ENCODE results near the gene MTTP.
"Not testable (repeated sequence)": the region's sequence is repeated elsewhere in the genome, so short reads cannot be mapped to it uniquely, and the experiment has no call there.

MTTP gene

DNA sequence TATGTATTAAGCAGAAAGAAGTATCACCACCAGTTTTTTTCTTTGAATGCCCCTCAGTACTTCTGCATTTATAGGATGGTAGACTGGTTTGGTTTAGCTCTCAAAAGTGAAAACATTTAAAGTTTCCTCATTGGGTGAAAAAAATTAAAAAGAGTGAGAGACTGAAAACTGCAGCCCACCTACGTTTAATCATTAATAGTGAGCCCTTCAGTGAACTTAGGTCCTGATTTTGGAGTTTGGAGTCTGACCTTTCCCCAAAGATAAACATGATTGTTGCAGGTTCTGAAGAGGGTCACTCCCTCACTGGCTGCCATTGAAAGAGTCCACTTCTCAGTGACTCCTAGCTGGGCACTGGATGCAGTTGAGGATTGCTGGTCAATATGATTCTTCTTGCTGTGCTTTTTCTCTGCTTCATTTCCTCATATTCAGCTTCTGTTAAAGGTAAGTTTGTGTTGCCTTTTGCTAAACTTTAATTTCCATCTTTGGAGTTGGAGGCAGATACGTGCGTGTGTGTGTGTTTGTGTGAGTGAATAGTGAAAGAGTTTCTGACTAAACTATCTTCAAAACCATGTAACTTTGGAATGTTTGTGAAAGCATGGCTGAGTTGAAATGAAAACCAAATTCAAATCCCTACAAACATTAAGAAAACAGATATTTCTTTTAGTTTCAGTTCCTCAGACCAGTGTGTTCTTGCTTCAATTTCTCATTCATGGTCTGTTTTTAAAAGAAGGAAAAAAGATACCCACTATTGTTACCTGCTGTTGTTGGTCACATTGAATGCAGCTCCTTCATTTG lies at the start of gene MTTP:
MTTP (plus strand) TSS at position 295 of the 795 bp plus-strand sequence; CDS start at position 381, 86 bp downstream.
- Mint-ChIP-seq H3K4me3 (no peak within 1 kb of the TSS), H3K36me3 (ENCODE audit: low read depth) (no peaks in the 10 kb centered on the region), H3K9me3 (no peaks in the 10 kb centered on the region), H3K27me3 (peaks cover 34% of the 10 kb centered on the region), H3K27ac (no peak within 1 kb of the TSS), H3K4me1 (no peaks in the 10 kb centered on the region)
- ATAC-seq, result no peak
- no peak for DNase-seq

DNA sequence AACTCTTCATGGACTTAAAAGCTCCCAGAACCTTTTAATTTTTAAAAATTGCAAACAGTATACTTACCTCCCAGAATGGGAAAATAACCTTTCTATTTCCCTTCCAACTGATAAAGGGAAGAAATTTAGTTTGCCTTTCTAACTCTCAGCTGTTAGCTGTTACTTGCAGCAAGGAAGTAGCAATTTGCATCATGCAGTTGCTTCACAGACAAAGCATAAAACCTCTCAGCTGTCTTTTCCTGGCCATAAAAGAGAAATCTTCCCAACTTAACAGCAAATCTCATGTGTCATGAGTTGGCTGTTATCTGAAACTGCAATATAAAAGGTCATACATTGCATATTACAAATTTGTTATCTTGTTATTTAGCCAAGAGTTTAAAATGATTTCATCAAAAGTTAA lies 45.4 kb upstream of the MTTP start:
- no peak for ATAC-seq
- peaks cover 11% of the 10 kb centered on the region for H3K27me3 Mint-ChIP-seq
- no peak for DNase-seq

DNA sequence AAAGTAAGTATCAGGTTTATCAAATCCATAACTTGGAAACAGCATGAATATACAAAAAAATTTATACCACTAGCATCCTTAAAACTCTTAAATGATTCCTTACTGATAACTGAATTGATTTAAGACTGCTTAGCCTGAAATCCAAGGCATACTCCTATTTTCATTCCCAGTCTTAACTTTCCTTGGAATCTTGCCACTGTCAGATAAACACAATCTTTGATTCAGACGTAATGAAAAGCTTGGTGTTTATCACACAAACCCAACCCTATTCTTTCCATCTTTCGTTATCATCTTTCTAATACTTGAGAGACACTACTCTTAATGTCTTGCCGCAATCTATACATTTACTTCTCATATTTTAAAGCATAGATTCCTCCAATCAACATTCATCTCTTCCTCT lies 44.7 kb upstream of the MTTP start:
- ATAC-seq (no peak), DNase-seq (no peak)
- Mint-ChIP-seq H3K9me3 (no peaks in the 10 kb centered on the region), H3K27me3 (peaks cover 11% of the 10 kb centered on the region), H3K4me1 (no peaks in the 10 kb centered on the region), H3K36me3 (ENCODE audit: low read depth) (no peaks in the 10 kb centered on the region), H3K4me3 (no peak overlapping the region), H3K27ac (no peak overlapping the region)

More for the DNA sequence above, 45.4 kb upstream of the MTTP start:
- no peaks in the 10 kb centered on the region for H3K4me1 Mint-ChIP-seq
- H3K36me3 Mint-ChIP-seq (ENCODE audit: low read depth), result no peaks in the 10 kb centered on the region
- no peak overlapping the region for H3K27ac Mint-ChIP-seq
- H3K9me3 Mint-ChIP-seq, result no peaks in the 10 kb centered on the region
- no peak overlapping the region for H3K4me3 Mint-ChIP-seq

DNA sequence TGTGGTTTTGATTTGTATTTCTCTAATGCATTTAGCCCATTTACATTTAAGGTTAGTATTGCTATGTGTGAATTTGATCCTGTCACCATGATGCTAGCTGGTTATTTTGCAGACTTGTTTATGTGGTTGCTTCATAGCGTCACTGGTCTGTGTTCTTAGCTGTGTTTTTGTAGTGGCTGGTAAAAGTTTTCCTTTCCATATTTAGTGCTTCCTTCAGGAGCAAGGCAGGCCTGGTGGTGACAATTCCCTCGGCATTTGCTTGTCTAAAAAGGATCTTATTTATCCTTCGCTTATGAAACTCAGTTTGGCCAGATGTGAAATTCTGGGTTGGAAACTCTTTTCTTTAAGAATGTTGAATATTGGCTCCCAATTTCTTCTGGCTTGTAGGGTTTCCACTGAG lies 39.9 kb upstream of the MTTP start:
- not testable (repeated sequence) for H3K4me3 Mint-ChIP-seq; H3K27ac Mint-ChIP-seq; H3K36me3 Mint-ChIP-seq (ENCODE audit: low read depth); DNase-seq; ATAC-seq; H3K4me1 Mint-ChIP-seq; H3K9me3 Mint-ChIP-seq
- H3K27me3 Mint-ChIP-seq, result peaks cover 11% of the 10 kb centered on the region

DNA sequence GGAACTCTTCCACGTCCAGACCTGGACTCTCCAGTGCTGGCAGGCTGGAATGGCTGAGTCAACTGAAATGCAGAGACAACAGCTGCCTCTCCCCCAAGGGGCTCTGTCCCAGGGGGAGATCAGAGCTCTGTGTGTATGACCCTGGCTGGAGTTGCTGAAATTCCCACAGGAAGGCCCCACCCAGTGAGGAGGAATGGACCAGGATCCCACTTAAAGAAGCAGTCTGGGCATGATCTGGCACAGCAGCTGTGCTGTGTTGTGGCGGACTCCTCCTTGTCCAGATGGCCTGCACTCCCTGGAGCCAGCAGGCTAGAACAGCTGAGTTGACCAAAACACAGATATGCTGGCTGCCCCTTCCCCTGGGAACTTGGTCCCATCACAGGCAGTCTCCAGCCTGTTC lies 38.4 kb upstream of the MTTP start:
- H3K27me3 Mint-ChIP-seq, result peaks cover 9% of the 10 kb centered on the region
- DNase-seq (no peak), ATAC-seq (no peak)
- no peak overlapping the region for H3K27ac Mint-ChIP-seq
- no peaks in the 10 kb centered on the region for H3K36me3 Mint-ChIP-seq (ENCODE audit: low read depth)
- H3K4me3 Mint-ChIP-seq, result no peak overlapping the region
- H3K9me3 Mint-ChIP-seq, result no peaks in the 10 kb centered on the region
- H3K4me1 Mint-ChIP-seq, result no peaks in the 10 kb centered on the region

DNA sequence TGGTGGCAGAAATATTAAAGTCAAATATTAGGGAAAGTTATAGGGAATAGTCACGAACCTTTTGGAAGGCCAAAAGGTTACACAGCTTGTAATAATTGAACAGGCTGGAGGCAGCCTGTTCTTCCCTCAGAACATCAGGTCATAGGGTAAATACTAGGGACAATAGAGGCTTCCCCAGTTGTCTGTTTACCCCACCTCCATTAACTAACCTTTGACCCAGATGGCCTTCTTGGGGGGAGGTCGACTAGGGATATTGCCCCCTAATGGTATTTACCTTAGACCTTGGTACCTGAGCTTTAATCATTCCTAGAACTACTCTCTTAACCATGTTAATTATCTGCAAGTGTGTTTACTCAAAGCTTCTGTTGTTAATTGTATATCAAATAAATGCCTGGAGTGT lies 37.8 kb upstream of the MTTP start:
- Mint-ChIP-seq H3K9me3 (no peaks in the 10 kb centered on the region), H3K27me3 (peaks cover 9% of the 10 kb centered on the region), H3K4me3 (no peak overlapping the region), H3K4me1 (no peaks in the 10 kb centered on the region), H3K36me3 (ENCODE audit: low read depth) (no peaks in the 10 kb centered on the region), H3K27ac (no peak overlapping the region)
- DNase-seq (no peak), ATAC-seq (no peak)

DNA sequence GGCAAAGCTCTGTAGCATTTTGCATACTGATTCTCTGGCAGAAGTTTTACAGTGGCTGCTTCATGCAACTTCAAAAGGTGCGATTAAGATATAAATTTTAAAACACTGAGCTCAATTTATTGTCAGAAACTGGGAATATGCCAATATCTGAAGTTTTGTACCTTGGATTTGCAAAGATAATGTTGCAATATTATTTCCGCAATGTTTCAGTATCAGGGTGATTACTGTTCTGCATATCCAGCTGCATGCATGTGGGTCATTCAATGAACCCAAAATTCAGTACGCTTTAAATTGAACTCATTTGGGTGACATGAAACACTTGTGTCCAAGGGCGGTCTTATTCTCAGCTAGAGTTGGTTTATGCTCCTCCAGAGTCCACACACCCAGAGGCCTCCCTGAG lies 37.0 kb upstream of the MTTP start:
- DNase-seq (no peak), ATAC-seq (no peak)
- Mint-ChIP-seq H3K4me3 (no peak overlapping the region), H3K27ac (no peak overlapping the region), H3K27me3 (peaks cover 5% of the 10 kb centered on the region), H3K9me3 (no peaks in the 10 kb centered on the region), H3K4me1 (no peaks in the 10 kb centered on the region), H3K36me3 (ENCODE audit: low read depth) (no peaks in the 10 kb centered on the region)

DNA sequence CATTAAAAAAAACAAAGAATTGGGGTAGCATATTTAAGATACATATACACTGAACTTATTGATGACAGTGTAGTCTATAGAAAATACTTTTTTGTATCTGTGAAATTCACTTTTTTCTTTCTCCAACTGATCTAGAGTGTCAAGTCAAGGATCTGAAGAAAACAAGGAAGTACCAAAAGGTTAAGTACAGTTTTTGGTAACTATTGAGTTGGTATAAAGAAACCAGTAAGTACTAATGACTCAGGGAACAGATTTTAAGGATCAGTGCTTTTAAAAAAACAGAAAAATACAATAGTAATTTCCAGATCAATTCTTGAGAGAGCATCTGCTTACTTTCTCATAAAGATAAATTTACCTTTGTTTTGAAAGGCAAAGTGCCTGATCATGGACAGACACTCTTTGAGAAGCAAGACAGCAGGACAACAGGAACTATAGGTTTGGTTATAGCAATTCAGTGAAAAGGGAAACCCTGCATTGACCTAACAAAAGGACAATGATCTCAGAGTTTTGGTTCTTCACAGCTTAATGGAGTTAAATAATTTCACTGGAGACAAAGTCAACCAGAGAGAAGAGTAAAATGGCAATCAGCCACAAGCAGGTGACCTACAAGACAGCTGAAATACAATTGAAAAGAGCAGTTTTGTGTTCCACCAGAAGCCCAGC lies 34.2 kb upstream of the MTTP start:
- DNase-seq (no peak), ATAC-seq (no peak)
- Mint-ChIP-seq H3K36me3 (ENCODE audit: low read depth) (no peaks in the 10 kb centered on the region), H3K27ac (no peak overlapping the region), H3K4me3 (no peak overlapping the region), H3K27me3 (no peaks in the 10 kb centered on the region), H3K9me3 (peaks cover 14% of the 10 kb centered on the region), H3K4me1 (no peaks in the 10 kb centered on the region)

DNA sequence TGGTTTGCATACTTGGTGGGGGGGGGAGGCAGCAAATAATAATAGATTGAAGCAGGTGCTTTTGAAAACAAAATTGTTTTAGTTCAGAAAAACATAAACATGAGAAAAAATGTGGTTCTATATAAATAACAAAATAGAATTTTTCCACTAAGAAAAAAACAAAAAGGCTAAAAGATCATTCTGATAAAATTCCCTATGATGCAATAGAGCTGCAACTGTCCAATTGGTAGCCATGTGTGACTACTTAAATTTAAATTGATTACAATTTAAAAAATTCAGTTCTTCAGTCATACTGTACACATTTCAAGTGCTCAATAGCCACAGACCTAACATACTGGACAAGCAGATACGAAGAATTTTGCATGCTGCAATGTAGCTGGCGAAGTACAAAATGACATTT lies 21.8 kb upstream of the MTTP start:
- Mint-ChIP-seq H3K27ac (no peak overlapping the region), H3K36me3 (ENCODE audit: low read depth) (peaks cover 10% of the 10 kb centered on the region), H3K27me3 (no peaks in the 10 kb centered on the region), H3K9me3 (no peaks in the 10 kb centered on the region), H3K4me1 (no peaks in the 10 kb centered on the region), H3K4me3 (no peak overlapping the region)
- DNase-seq, result no peak
- no peak for ATAC-seq

DNA sequence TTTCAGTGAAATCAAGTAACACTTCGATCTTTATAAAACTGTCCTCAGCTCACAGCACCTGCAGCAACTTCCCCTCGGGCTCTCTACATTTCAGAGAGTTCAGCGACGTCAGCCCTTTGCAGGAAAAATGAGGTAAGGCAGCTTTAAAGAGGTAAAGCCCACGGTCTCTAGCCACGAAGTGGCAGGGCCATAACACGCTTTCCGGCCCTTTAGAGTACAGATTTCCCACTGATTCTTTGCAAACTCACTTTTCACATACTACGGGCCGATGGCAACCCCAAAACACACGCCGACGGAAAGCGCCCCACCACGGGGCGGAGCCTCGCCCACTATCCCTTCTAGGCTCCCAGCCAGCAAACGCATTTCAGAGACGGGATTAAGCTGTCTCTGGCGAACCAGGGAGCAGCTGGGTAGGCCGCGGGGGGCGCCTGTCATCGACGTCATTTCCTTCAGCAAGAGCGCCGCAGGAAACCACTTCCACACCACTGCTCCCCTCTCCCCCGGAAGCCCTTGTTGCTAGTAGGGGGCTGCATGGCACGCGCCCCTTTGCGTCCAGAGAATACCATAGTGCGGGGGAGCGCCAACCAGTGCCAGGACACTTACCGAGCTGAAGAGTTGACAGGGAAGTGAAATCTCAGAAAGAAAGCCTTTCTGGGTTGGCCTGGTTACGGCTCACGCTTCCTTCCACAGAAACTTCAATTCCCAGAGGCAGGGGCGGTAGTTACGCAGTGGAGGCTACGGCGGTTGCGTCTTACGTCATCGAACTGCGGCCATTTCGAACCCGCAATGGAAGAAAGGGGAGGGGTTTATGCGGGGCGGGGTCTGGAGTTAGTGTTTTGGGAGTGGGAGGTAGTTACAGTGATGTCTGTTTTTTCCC lies 11.1 kb upstream of the MTTP start, which contains the start of gene TRMT10A:
TRMT10A (minus strand) TSS at position 730 of the 877 bp plus-strand sequence. CDS start 4,701 bp downstream, outside the sequence.
- Mint-ChIP-seq H3K9me3 (no peaks in the 10 kb centered on the region), H3K4me3 (peak within 1 kb of the TSS; percentile 95), H3K27me3 (peaks cover 19% of the 10 kb centered on the region), H3K36me3 (ENCODE audit: low read depth) (peaks cover 4% of the 10 kb centered on the region), H3K27ac (peak within 1 kb of the TSS; percentile 99), H3K4me1 (peaks cover 22% of the 10 kb centered on the region)
- DNase-seq (peak; percentile 92), ATAC-seq (peak; percentile 97)

DNA sequence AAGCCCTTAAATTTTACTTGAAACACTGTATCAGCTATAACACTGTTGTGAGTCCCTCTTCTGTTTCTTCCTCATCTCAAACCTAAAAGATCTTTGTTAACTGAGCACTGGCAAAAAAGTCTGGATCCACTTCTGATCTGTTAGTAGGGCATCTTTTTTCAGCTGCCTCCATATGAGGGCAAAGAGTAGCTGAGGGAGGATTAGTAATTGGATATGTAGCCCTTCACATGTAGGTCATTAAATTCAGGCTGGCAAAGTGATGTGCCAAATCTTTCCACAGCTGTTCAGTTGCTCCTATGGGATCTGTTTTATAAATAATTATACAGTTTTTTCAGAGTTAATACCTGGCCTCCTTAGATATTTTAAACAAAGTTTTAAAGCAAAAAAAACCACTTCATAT lies 9.7 kb upstream of the MTTP start:
- no peak for ATAC-seq
- peaks cover 22% of the 10 kb centered on the region for H3K4me1 Mint-ChIP-seq
- peaks cover 24% of the 10 kb centered on the region for H3K27me3 Mint-ChIP-seq

DNA sequence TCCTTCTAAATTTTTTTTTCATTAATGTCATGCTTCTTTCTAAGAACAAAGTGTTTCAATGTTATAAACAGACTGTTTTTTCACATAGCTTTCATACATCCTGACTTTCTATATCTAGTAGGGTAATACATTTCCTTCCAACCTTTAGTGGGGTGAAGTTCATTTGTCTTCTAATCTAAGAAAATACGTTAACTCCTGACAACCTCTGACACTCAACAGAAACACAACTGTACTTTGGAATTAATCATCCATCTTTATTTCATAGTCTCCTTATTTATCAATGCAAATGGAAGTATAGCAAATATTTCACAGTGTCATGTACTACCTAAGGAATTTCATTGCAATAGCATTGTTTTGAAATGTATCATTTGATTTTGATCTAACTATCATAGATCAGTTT lies 2.7 kb upstream of the MTTP start:
- no peak overlapping the region for H3K4me3 Mint-ChIP-seq
- H3K27ac Mint-ChIP-seq, result no peak overlapping the region
- peaks cover 43% of the 10 kb centered on the region for H3K27me3 Mint-ChIP-seq
- no peaks in the 10 kb centered on the region for H3K4me1 Mint-ChIP-seq
- DNase-seq (no peak), ATAC-seq (no peak)
- H3K36me3 Mint-ChIP-seq (ENCODE audit: low read depth), result no peaks in the 10 kb centered on the region
- H3K9me3 Mint-ChIP-seq, result no peaks in the 10 kb centered on the region

More for the DNA sequence above, 9.7 kb upstream of the MTTP start:
- no peak for DNase-seq
- Mint-ChIP-seq H3K4me3 (peak overlapping the region; percentile 95), H3K36me3 (ENCODE audit: low read depth) (peaks cover 4% of the 10 kb centered on the region), H3K27ac (peak overlapping the region; percentile 99), H3K9me3 (no peaks in the 10 kb centered on the region)

DNA sequence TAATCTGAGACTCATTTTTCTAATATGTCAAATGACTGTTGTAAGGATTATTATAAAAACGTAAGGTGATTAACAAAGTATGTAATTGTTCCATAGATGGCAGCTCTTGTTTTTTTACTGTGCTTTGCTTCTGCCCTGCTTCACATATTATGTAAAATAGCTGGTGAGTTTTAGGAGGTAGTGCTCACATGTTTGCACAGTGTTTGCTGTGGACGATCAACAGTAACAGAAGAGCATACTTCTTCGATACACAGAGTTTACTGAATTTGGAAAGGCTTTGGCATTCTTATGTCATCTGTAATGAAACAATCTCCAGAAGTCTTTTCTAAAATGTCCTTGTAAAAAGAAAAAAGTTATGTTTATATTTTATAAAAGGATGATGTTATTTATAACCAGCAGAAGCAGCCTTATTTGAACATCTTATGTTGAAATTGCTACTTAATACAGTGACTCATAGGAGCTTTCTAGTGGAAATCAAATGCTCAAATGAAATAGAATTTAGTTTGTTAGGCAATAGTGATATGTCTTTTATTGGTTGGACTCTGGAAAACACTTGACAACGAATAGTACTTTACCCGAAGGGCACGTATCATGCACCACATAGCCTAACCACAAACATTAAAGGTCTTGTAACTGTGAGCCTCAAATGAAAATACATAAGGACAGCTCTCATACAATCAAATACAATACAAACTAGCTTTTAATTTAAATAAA lies 1.9 kb upstream of the MTTP start:
- H3K9me3 Mint-ChIP-seq, result no peaks in the 10 kb centered on the region
- ATAC-seq, result no peak
- peaks cover 37% of the 10 kb centered on the region for H3K27me3 Mint-ChIP-seq
- no peaks in the 10 kb centered on the region for H3K4me1 Mint-ChIP-seq
- no peak for DNase-seq
- H3K27ac Mint-ChIP-seq, result no peak overlapping the region
- no peak overlapping the region for H3K4me3 Mint-ChIP-seq
- H3K36me3 Mint-ChIP-seq (ENCODE audit: low read depth), result no peaks in the 10 kb centered on the region

DNA sequence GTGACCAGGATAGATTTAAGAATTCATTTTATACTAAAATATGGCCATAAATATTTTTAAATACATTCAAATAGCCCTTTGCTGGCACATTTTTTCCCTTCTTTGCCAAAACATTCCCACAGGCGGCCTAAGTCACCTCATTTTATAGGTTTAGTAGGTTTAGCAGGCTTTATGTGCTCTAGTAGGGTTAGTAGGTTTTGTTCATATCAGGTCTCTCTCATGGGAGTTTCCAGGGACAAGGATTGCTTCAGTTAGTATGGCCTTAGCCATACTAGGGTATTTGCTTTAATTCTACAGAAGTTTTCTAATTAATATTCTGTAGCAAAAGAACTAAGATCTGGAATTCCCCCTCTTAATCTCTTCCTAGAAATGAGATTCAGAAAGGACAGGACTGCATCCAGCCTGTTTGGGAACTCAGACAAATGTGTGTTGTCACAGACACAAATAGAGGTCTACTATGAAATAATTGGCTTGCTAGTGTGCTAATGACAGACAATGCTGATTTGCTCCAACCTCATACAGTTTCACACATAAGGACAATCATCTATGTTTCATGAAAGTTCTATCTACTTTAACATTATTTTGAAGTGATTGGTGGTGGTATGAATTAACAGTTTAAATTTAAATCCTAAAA lies 772 bp upstream of the MTTP start:
- Mint-ChIP-seq H3K36me3 (ENCODE audit: low read depth) (no peaks in the 10 kb centered on the region), H3K4me3 (no peak overlapping the region), H3K9me3 (no peaks in the 10 kb centered on the region), H3K27me3 (peaks cover 33% of the 10 kb centered on the region), H3K27ac (no peak overlapping the region), H3K4me1 (no peaks in the 10 kb centered on the region)
- DNase-seq (no peak), ATAC-seq (no peak)
